Sciatic nerve (tissue), 2 donors: Measurements from ENCODE around the gene SLC22A31. TPM values are rescaled to one million over a fixed set of nuclear protein-coding genes. Genes with fewer than 3 reads are reported as not detected.

Experiments
- ATAC-seq: fragments of 200-7000 bp; cut with Tn5 transposase; one replicate; pipeline ENCODE4 v1.9.1; 2020; ENCODE audit warnings: mild to moderate bottlenecking, moderate library complexity
- DNase-seq: peaks from one replicate; pipeline ENCODE4 v3.0.0-alpha.2; 2020; ENCODE audit warnings: low spot score
- intact Hi-C: fragments of 100-400 bp; cut with DNase I; formaldehyde crosslinking; loops from one replicate; pipeline ENCODE4 v1.14.2; 2022
- total RNA-seq: library from RNA; stranded (reverse); fragmentation: NEBNext Ultra II Directional; extraction: Animal tissue kit (Norgen Biotek cat#: 25700); gene quantifications from one replicate; pipeline ENCODE4 v1.2.1, GENCODE V29; 2021
- donor health status: DM: no; HTN: no; CAD: no.
- donor health status: DM: no; HTN: no; CAD: no.

SLC22A31 gene
- total RNA-seq, 1 donor from 2014 or later, result 0.98 TPM

GRCh38 chr16:89159066-89159849, 41.1 kb downstream of the SLC22A31 start:
- ATAC-seq, result no peak
- DNase-seq, result no peak
- intact Hi-C loops, result no loop called here

DNA sequence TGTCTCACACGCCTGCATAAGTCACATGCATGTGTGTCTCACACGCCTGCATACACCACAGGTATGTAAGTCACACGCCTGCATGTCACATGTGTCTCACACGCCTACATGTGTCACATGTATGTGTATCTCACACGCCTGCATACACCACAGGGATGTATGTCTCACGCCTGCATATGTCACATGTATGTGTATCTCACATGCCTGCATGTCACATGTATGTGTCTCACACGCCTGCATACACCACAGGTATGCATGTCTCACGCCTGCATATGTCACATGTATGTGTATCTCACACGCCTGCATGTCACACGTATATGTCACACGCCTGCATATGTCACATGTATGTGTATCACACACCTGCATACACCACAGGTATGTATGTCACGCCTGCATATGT, 42.6 kb downstream of the SLC22A31 start:
- intact Hi-C loops, result no loop called here
- ATAC-seq (no peak), DNase-seq (no peak)

DNA sequence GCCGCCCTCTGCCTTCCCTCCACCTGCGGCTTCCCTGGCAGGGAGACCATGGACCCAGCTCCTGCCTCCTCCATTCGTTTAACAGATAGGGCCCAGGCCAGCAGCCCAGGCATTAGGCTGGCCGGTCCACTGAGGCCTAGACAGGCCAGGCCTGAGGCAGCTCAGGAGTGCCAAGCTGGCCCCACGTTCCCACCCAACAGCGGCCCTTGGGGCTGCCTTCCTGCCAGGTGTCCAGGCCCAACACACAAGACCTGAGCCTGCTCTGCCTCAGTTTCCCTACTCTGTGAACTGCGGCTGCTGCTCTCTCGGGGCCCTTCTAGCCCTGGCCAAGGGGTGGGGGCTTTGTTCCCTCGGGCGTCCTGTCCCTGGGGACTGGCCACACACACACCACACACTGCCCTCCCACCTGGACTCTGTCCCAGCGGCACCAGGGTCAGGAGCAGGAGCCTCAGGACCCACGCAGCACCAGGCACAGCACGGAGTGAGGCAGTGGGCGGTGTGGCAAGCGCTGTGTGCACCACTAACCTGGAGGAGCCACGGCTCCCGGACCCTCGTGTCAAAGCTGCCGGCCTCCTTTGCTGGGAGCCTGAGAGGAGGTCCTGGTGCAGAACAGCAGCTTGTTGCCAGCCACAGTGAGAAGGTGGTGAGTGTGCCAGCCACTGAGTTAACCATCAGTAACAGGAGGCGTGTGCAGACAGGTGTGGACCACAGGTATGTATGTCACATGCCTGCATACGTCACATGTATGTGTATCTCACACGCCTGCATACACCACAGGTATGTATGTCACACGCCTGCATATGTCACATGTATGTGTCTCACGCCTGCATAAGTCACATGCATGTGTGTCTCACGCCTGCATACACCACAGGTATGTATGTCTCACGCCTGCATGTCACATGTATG, 43.3 kb downstream of the SLC22A31 start:
- intact Hi-C loops, result no loop called here
- ATAC-seq (no peak), DNase-seq (no peak)

- peak; percentile 10 for ATAC-seq
- intact Hi-C loops, result no loop called here
Measured at GRCh38 chr16:89155851-89156739, 44.2 kb downstream of the SLC22A31 start.

GRCh38 chr16:89155184-89155679, 45.1 kb downstream of the SLC22A31 start:
- ATAC-seq, result peak; percentile 83
- intact Hi-C loops, result no loop called here
- DNase-seq, result peak; percentile 79

More at GRCh38 chr16:89155851-89156739, 44.2 kb downstream of the SLC22A31 start:
- DNase-seq, result no peak

DNA sequence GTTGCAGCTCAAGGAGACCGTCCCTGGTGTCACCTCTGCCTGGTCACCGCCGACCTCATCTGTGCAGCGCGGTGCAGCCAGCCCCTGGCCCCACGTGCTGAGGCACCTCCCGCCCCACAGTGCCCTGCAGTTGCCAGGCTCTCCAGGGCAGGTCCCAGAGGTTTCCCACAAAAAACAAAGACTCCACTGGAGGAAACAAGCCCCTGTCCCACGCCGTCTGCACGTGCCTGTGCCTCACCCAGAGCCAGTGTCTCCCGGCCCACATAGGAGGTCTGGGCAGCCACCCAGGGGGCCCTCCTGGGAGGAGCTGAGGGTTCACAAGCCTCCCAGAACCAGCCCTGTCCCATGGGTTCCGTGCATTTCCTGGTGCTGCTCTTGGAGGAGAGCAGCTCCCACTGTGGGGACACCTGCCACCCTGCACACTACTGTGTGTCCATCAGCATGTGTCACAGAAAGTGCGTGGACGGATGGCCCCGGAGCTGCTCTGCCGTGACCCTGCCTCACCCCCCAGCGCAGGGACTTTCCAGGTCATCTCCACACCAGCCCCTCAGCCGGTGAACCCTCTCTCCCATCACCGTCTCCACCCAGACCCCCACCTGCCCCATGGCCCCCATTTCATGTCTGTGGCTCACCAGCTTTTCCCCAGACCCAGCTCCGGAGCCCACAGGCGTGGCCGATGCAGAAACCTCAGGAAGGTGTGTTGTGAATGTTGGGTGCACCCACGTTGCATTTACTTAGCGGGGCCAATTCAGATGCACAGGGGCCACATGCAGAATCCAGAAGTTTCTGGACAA, 45.8 kb downstream of the SLC22A31 start:
- intact Hi-C loops, result no loop called here
- ATAC-seq (peak; percentile 56), DNase-seq (no peak)

DNA sequence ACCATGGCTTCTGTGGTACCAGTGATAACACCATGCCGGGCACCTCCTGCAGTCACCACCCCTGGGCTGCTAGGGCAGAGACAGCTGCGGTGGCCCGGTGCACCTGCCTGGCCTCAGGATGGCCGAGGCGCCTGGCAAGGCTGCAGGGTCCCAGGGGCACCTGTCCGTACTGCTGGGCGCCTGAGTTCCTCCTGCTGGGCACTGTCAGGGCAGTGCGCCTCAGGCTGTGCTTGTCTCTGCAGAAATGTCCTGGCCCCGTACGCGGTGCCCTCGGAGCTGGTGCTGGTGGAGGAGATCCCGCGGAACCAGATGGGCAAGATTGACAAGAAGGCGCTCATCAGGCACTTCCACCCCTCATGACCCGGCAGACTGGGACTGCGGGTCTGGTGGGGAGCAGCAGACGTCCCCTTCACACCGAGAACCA, 46.5 kb downstream of the SLC22A31 start:
- intact Hi-C loops, result no loop called here
- ATAC-seq (no peak), DNase-seq (no peak)

- DNase-seq (no peak), ATAC-seq (no peak)
- intact Hi-C loops, result no loop called here
Measured at GRCh38 chr16:89152831-89153700, 47.3 kb downstream of the SLC22A31 start.

DNA sequence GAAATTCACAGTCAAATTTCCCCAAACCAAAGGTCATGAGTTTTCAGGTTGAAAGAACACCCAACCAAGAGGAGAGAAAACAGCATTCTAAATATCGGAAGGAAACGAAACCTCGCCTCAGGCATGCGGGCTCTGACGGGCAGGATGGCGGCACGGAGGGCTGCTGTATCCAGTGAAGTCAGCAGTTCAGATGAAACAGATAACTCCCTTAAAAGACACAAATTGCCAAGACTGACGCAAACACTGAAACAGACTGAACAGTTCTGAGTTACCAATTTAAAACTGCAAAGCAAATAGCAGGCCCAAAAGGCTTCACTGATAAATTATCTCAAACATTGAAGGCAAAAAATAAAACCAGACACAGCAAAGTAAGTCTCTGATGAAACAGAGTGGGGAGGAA, 49.4 kb downstream of the SLC22A31 start:
- intact Hi-C loops, result no loop called here
- DNase-seq (no peak), ATAC-seq (no peak)

DNA sequence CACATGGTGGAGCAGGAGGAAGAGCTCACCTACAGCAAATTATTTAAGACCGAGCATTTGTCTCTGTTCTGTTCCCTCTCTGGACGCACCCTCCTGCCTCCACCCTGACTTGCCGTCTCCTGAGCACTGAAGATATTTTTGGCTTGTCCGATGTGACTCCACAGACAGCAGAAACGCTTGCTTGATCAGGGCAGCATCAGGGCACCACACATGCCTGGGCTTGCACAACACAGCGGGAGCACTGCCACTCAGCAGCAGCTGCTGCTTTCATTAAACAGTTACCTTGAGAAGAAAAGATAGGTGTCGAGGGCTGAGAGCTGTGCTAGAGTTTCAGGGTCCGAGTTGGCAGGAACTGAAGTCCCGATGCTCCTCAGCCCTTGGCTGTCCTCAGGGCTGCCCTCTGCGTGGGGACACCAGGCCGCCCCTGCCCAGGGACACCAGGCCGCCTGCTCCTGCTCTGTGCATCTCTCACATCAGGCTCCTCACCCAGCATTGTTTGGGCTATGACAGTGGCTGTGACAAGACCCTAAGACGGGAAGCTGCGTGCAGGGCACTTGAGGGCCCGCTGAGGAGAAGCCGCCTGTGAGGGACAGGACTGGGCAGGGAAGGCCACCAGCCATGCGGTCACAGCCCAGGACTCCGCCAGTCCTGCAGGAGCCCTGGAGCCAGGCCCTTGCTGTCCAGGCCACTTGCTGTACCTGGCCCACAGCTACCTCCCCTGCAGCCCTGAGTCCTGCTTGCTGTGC, 50.1 kb downstream of the SLC22A31 start:
- DNase-seq, result no peak
- ATAC-seq, result no peak
- intact Hi-C loops, result no loop called here

- intact Hi-C loops, result no loop called here
- ATAC-seq (no peak), DNase-seq (no peak)
Measured at GRCh38 chr16:89149386-89149785, 51.0 kb downstream of the SLC22A31 start.

GRCh38 chr16:89147085-89147817, 53.1 kb downstream of the SLC22A31 start:
- ATAC-seq, result no peak
- intact Hi-C loops, result no loop called here
- no peak for DNase-seq

DNA sequence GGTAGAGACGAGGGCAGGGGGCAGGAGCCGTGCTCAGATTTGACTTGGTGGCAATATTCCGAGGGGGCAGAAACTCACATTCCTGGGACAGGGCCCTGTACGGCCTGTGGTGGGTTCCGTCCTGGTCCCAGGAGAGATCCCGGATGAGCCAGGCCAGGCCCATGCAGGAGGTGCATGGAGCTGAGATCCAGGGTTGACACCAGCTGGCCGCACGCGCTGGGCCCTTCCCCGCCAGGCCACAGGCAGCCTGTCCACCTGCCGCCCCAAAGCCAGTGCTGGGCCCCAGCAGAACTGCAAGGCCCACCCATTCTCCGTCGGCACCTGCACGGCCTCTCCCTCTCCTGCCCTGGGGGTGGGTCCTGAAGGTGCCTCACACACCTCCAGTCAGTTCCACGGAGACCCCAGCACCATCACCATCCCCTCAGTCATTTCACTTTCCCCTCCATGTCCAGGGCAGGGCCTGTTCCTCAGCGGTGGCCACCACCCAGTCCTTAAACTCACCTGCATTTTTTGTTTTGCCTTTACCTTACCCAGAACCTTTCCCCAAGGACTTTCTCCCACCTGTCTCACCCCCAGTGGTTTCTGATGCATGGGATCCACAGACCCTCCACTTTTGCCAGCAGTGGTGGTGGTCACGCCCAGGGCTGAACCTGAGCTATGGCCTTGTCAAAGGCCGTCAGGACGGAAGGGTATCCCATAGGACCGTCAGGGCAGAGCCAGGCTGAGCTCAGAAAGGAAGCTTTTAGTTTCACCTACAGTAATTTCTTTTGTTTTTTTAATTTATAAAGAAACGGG, 53.9 kb downstream of the SLC22A31 start:
- intact Hi-C loops, result no loop called here
- ATAC-seq, result no peak
- no peak for DNase-seq
